Nephron (organoid): Measurements from ENCODE around the gene HMGB1.
"Not testable (repeated sequence)": the region's sequence is repeated elsewhere in the genome, so short reads cannot be mapped to it uniquely, and the experiment has no call there.

ENCODE experiments used
- H3K27ac Mint-ChIP-seq, 3 experiments: 2 replicates each; pipeline ENCODE4 v1.8.0; 2020; ENCODE audit warnings: mixed read lengths in 3 of 3, mild to moderate bottlenecking in 2 of 3, moderate library complexity in 1 of 3
- H3K27me3 Mint-ChIP-seq: 2 replicates; pipeline ENCODE4 v1.8.0; 2021; ENCODE audit warnings: low read depth, mild to moderate bottlenecking, moderate library complexity, mixed read lengths
- H3K36me3 Mint-ChIP-seq: 2 replicates; pipeline ENCODE4 v1.8.0; 2020; ENCODE audit warnings: low read depth, mixed read lengths
- H3K4me1 Mint-ChIP-seq: 2 replicates; pipeline ENCODE4 v1.8.0; 2020; ENCODE audit warnings: mixed read lengths
- H3K4me3 Mint-ChIP-seq, 3 experiments: 2 replicates each; pipeline ENCODE4 v1.8.0; 2020; ENCODE audit warnings: mild to moderate bottlenecking in 3 of 3, mixed read lengths in 3 of 3, moderate library complexity in 2 of 3
- H3K9me3 Mint-ChIP-seq: 2 replicates; pipeline ENCODE4 v1.8.0; 2020; ENCODE audit warnings: mixed read lengths
- CTCF ChIP-seq, 3 experiments: fragments of 200-600 bp; sonication (generic); IDR thresholded peaks; one replicate each; pipeline ENCODE4 v1.5.0; 2021; ENCODE audit warnings: antibody characterized with exemption in 3 of 3; ENCODE audit not compliant: unreplicated experiment in 3 of 3

HMGB1 gene

DNA sequence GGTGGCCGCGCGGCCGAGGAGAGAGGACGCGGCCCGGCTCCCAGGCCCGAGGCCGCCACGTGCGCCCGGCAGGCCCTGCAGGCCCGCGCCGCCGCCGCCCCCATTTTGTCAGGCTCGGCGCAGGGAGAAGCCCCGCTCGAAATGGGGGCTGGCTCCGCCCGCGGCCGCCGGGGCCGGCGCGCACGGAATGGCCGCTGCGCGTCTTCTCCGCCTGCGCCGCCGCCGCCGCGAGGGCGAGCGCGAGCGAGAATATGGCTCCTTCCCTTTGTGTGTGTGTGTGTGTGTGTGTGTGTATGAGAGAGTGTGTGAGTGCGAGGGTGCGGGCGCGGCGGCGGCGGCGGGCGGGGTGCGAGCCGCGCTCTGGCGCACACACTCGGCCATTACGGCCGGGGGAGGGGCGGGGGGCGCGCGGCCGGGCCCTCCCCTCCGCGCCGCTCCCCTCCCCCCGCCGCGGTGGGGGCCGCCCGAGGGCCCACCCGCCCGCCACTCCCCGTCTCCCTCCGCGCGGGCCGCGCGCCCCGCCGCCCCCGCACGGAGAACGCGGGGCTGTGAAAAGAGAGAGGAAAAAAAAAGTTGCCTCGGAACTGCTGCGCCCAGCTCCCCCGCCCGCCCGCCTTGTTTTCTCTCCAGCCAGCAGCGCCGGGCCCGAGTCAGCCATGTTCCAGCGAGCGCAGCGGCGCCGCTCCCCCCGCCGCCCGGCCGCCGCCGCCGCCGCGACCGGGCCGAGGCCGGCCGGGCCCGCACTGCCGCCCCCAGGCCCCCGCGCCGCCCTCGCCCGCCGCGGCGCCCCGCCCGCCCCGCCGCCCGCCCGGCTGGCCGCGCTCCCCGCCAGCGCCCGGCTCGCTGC, 1.0 kb downstream of the HMGB1 start:
- Mint-ChIP-seq H3K4me3 (peak overlapping the region; percentile 91 to 99 (median 96)), H3K36me3 (peaks cover 27% of the 10 kb centered on the region), H3K4me1 (peaks cover 41% of the 10 kb centered on the region), H3K27ac (peak overlapping the region; percentile 98 to 100 (median 99)), H3K9me3 (no peaks in the 10 kb centered on the region), H3K27me3 (no peaks in the 10 kb centered on the region)
- no peak for TF ChIP-seq CTCF (IDR thresholded peaks at IDR 0.05; ENCODE audit: unreplicated experiment in 3 of 3)

- Mint-ChIP-seq H3K4me3 (peak overlapping the region; percentile 91 to 96 (median 93)), H3K27me3 (no peaks in the 10 kb centered on the region), H3K27ac (peak overlapping the region; percentile 98 to 100 (median 99)), H3K36me3 (peaks cover 34% of the 10 kb centered on the region), H3K4me1 (peaks cover 41% of the 10 kb centered on the region), H3K9me3 (no peaks in the 10 kb centered on the region)
- TF ChIP-seq CTCF (IDR thresholded peaks at IDR 0.05; ENCODE audit: unreplicated experiment in 3 of 3) = no peak
Observed at GRCh38 chr13:30463787-30464495, 1.8 kb downstream of the HMGB1 start.

DNA sequence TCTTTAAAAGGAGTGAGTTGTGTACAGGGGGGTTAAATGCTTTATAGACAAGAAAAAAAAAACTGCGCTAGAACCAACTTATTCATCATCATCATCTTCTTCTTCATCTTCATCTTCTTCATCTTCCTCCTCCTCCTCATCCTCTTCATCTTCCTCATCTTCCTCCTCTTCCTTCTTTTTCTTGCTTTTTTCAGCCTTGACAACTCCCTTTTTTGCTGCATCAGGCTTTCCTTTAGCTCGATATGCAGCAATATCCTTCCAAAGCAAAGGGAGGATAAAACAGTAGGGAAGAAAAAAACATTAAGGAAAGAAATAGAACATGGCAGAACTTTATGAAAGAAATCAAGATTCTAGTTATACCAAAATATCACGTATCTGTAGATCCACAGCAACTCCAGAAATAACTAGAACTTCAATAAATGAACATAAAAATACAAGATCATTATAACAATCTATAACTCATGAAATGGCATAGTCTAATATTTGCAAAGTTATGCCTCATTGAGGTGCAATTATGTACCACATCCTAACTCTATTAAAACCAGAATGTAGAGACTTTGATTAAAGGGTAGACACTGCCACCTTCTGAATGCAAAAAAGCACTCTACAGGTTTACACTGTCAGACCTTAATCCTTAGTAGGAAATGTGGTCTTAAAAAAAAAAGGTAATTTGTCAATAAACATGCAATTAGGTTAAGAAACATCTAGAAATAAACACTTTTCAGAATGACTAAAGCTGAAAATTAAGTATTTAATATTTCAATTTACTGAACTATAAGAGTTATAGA, 4.3 kb downstream of the HMGB1 start:
- peak; percentile 37 to 55 (median 52) for TF ChIP-seq CTCF (IDR thresholded peaks at IDR 0.05; ENCODE audit: unreplicated experiment in 3 of 3)
- not testable (repeated sequence) for H3K27me3 Mint-ChIP-seq, H3K9me3 Mint-ChIP-seq
- Mint-ChIP-seq H3K4me3 (peak overlapping the region in 2 of 3 experiments; percentile 18 to 96), H3K36me3 (peaks cover 48% of the 10 kb centered on the region), H3K4me1 (peaks cover 33% of the 10 kb centered on the region), H3K27ac (peak overlapping the region; percentile 32 to 84 (median 58))

DNA sequence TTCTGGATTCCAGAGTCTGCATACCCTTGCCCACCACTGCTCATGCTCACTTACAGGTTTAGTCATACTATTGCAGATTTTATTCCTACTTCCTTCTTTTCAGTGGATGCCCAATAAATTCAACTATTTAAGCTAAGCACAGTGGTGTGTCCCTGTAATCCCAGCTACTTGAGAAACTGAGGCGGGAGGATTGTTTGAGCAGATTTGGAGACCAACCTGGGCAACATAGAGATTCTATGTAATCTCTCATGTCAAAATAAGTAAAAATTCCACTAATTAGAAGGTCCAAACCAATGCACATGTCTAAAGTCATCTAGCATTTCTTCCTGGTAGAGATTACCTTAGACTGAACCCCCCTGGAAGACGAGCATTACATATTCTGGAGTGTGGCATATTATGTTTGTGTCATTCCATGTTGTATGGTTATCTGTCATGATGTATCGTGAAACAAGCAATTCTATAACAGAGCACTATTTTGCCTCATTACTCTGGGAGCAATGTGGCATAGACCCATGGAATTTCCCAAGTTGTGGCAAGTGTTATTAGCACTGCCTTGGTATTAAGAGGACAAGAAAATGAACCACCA, 8.3 kb downstream of the HMGB1 start:
- peaks cover 35% of the 10 kb centered on the region for H3K36me3 Mint-ChIP-seq
- no peaks in the 10 kb centered on the region for H3K9me3 Mint-ChIP-seq
- TF ChIP-seq CTCF (IDR thresholded peaks at IDR 0.05; ENCODE audit: unreplicated experiment in 3 of 3) = no peak
- no peaks in the 10 kb centered on the region for H3K27me3 Mint-ChIP-seq
- H3K27ac Mint-ChIP-seq = no peak overlapping the region
- H3K4me3 Mint-ChIP-seq = no peak overlapping the region
- peaks cover 16% of the 10 kb centered on the region for H3K4me1 Mint-ChIP-seq

DNA sequence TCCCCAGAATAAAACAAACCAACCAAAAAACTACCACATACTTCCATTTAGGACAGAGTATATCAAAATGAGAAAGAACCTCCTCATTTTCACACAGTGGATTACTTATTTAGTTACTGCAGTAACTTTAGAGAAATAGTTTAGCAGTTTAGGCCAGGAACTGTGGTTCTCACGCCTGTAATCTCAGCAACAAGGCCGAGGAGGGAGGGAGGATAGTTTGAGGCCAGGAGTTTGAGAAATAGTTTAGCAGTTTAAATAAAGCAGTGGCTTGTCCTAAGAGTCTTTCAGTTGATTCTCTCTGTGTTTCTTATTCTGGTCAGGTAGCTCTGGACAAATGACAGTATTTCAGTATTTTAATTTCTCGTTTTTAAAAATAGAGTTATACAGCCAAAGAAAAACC, 9.4 kb downstream of the HMGB1 start:
- Mint-ChIP-seq H3K4me1 (peaks cover 7% of the 10 kb centered on the region), H3K27ac (peak overlapping the region; percentile 12 to 77 (median 69)), H3K27me3 (no peaks in the 10 kb centered on the region), H3K4me3 (no peak overlapping the region), H3K36me3 (peaks cover 26% of the 10 kb centered on the region), H3K9me3 (no peaks in the 10 kb centered on the region)
- TF ChIP-seq CTCF (IDR thresholded peaks at IDR 0.05; ENCODE audit: unreplicated experiment in 3 of 3) = no peak
